Activated CD4-positive, alpha-beta T cell treated with anti-CD3 and anti-CD28 coated beads for 4 hours (primary cell): ENCODE measurements around the gene FOXN1.

Experiments used
- DNase-seq, 2 donors: peaks; one replicate each; pipeline ENCODE4 v3.0.0-alpha.2; 2020

FOXN1 gene

DNA sequence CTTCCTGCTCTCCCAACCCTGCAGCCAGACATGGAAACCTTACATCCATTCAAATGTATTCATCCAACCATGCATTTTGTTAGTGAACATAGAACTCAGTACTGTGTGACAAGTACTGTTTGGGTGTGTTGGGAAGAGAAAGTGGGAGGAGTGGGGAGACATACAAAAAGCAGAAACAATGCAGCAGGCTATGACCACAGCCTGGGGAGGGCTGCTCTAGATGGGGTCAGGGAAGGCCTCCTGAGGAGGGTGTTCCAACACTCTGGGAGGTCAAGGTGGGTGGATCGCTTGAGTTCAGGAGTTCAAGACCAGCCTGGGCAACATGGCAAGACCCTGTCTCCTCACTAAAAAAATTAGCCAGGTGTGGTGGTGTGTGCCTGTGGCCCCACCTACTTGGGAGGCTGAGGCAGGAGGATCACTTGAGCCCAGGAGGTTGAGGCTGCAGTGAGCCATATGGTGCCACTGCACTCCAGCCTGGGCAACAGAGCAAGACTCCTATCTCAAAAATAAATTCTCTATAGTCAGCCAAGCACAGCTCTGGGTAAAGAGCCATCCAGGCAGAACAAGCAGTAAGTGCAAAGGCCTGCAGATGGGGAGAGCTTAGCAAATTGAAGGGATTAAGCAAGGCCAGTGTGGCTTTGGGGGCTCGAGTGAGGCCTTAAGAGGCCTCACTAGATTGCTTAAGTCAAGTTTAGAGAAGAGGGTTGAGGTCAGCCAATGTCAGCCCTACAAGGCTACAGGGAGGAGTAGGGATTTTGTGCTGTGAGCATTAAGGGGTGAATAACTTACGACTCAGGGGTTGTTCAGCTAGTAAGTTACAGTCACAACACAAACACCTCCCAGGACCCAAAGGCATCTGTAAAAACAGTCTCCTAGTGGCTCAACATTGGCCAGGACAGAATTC is 27.2 kb upstream of the FOXN1 start:
- no peak for DNase-seq

DNA sequence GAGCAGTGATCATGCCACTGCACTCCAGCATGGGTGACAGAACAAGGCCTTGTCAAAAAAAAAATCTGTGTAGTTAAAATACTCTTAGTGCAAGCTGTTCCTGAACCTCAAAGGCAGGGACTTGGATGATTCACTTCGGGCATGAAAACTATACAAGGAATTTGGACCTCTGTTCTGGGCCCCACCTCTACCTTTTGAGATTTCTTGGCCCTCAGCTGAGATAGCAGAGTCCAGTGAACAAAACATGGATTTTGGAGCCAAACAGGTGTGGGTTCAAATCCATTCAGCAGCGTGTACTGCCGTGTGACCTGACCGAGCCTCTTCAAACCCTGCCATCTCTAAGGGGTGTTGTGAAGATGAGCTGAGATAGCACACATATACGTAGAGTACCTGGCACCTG is 25.9 kb upstream of the FOXN1 start:
- DNase-seq = no peak

GRCh38 chr17:28480799-28481571 is 25.2 kb upstream of the FOXN1 start:
- no peak for DNase-seq

GRCh38 chr17:28482551-28483199 is 23.5 kb upstream of the FOXN1 start:
- no peak for DNase-seq

GRCh38 chr17:28484296-28484695 is 21.9 kb upstream of the FOXN1 start:
- DNase-seq = no peak

DNA sequence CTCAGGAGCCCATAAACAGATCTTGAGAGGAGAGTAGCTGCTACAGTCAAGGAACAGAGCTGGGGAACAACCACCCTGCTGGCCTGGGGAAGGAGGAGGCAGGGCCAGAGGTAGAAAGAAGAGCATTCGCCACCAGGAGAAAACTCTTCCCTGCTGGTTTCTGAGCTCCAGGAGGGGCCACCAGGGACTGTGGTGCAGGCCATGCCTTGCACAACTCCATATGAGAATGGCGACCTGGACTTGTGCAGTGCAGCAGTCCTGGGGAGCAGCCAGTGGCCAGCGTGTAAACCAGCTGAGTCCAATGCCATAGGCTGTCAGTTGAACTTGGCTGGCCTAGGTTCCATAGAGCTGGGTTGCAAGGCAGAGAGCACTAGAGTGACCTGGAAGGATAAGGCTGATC is 21.1 kb upstream of the FOXN1 start:
- no peak for DNase-seq

DNA sequence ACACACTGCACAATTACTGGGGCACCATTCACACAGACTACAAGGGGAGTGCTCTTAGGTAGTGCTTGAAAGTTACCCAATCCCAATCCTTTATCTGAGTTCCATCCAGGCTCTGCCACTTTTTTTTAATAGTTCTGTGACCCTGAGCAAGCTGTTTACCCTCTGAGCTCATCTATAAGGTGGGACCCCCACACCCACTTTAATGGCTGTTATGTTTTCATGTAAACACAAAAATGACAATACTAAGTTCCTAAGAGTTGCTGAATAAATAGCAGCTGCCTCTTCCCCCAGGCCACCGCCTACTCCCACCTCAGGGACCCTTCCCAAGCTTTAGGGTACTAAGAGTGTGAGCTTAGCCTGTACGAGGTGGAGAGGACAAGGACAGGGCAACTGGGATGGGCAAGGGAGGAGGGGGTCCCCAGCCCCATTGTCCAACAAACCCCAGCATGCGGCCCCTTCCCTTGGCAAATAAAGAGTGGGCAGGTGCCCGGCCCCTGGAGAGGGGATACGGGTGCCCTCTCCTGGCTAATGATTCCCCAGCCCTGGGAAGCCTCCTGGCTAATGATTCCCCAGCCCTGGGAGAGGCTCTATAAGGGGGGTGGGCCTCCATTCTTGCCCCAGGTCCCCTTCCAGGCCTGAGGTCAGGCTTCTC is 18.1 kb upstream of the FOXN1 start:
- DNase-seq = no peak

DNA sequence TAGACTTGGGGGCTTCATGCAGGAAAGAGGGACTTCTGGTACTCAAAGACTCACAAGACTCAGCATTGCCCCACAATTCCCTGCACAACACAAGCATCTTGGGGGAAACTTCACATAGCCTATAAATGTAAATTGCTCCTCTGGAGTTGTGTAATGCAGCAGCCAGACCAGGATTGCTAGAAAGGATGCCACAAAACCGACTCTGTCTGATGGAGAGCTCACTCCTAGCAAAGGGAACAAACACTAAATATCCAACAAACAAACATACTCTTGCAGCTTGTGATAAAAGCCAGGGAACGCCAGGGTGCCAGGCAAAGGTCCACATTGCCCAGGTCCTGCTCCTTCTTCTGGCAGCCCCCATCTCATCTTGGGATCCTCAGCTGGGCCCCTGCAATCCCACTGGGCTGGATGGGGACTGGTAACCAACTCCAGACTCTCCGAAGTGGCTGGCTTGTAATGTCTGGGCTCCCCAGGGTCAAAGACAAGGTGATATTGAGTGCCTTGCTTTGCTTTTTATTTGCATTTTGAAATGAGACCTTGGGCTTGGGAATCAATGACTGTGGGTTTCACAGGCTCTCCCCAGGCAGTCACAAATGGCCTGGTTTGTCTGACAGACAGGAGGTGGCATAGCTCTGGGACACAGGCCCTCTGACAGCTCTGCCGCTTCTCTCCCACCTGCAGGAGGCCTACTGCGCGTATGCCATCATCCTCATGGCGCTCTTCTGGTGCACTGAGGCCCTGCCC is 17.4 kb upstream of the FOXN1 start:
- no peak for DNase-seq

- no peak for DNase-seq
These were observed 14.9 kb upstream of the FOXN1 start for GRCh38 chr17:28491286-28491685.

DNA sequence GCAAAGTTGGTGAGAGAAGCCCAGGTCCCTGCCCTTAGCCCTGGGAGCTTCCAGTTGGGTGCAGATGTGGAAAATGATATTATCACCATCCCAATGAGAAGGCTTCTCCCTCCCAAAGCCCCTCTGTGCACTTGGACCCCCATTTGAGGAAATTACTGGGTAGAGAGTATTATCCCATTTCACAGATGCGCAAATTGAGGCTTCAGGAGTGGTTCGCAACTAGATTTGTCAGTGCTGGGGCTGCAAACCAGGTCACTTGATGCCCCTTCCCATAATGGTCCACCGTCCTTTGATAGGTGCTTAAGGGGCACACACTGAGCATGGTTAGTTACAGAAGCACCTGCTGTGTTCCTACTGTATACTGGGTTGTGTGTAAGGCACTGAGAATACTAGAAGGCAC is 14.3 kb upstream of the FOXN1 start:
- no peak for DNase-seq

DNA sequence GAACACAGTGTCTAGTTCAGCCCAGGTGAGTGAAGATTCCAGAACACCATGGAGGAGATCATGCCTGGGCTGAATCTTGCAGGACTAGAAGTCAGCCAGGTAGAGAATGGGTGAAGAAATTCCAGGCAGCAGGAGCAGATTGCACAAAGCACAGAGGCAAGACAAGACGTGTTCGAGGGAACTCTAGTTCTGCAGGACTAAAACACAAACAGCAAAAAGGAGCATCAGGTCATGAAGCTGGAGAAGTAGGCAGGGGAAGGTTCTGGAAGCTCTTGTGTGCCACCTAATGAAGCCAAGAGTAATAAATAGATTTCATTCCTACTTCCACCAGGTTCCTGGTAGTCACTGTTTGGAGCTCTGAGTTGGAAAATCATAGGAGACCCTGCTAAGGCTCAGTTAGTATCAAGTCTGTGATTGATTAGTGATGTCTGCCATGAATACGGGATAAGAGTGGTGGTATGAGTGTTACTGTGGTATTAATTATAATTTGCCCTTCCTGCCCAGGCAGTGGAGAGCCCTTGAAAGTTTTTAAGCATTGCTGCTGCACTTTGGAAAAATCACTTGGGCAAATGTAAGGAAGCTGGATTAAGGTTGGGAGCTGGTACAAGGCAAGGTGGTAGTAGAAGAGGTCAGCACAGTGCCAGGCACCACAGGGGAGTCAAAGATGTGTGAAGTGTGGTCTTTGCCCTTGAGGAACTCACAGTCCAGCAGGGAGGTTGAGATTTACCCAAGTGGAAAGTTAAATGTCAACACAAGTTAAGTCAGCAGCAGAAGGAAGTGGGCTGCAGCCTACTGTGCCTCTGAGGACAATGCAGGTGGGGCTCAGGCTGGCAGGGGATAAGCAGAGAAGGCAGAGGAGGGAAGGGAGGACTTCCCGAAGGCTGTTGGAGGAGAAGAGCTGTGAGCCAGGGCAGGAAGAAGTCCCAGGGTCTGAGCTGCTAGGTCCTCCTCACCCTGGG is 13.5 kb upstream of the FOXN1 start:
- DNase-seq = no peak

GRCh38 chr17:28493460-28493859 is 12.7 kb upstream of the FOXN1 start:
- DNase-seq = no peak

GRCh38 chr17:28494445-28495188 is 11.5 kb upstream of the FOXN1 start:
- DNase-seq = peak; percentile 72 to 81

- DNase-seq = no peak
These were observed 10.5 kb upstream of the FOXN1 start for GRCh38 chr17:28495635-28496034.

- no peak for DNase-seq
These were observed 8.2 kb upstream of the FOXN1 start for GRCh38 chr17:28497931-28498330.

GRCh38 chr17:28498652-28499363 is 7.3 kb upstream of the FOXN1 start:
- no peak for DNase-seq

GRCh38 chr17:28499364-28499664 is 6.8 kb upstream of the FOXN1 start:
- no peak for DNase-seq

GRCh38 chr17:28499684-28500357 is 6.3 kb upstream of the FOXN1 start:
- no peak for DNase-seq

DNA sequence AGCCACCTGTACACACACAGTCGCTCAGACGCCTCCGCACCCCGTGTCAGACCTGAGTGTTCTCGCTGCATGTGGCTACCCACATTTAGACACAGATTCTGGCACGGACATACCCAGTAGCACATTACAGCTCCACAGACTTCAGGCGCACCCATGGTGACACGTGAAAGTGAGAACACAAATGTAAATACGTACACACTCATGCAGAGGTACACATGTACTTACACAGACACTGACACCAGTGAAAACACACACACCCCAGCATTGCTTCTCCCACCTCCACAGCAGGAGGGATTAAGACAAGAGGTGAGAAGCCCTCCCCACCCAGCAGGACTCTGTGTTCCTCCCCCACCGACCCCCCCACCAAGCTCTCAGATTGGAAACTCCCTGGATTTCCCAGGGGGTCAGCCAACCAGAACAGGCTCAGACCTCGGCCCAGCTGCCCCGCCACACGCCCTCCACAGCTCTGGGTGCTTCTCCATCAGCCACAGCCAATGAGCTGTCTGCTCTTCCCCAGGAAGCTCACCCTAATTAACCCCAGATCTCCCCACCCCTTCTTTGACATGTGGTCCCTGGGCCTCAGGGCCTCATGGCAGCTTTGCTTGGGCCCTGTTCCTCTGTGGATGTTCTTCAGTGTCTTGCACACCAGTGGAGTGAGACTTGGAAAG is 5.3 kb upstream of the FOXN1 start:
- DNase-seq = no peak
